ENCODE results near the gene RTN4RL2.

DNA sequence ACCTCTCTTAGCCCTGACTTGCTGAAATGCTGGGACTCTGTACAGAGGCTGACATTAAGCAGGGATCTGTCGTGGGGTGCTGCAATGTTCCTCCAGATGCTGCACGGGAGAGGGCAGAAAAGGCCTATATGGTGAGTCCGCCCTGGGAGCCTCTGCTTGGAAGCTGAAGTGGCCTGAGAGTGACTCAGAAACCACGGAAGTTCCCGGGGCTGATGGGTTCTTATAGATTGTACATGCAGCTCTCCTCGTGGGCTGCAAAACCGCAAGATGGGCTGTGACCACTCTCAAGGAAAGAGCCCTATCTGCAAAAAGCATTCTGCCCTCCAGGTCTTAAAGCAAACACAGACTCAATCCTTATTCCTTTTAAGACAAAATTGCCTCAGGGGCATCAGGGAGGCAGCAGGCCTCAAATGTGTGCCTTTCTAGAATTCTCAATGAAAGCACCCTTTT, 27.6 kb upstream of the RTN4RL2 start:
- TF ChIP-seq POLR2AphosphoS5 (IDR thresholded peaks at IDR 0.05) (no peak), CTCF (IDR thresholded peaks at IDR 0.05) (no peak), EP300 (IDR thresholded peaks at IDR 0.05) (no peak), POLR2A (IDR thresholded peaks at IDR 0.05) (no peak)

Measured in stomach (tissue), 4 donors.